MCF 10A (cell line): Measurements from ENCODE around the gene ABCC1. TPM values are rescaled to one million over a fixed set of nuclear protein-coding genes. Genes with fewer than 3 reads are reported as not detected.
A peak's percentile ranks its signal among the peaks of the same experiment; 100 is the strongest.
"Not testable (repeated sequence)": the region's sequence is repeated elsewhere in the genome, so short reads cannot be mapped to it uniquely, and the experiment has no call there.

Experiments
- BruUV-seq: library from RNA; stranded (reverse); fragments of 400-500 nt; replicated peaks from 2 replicates; lab custom pipeline; 2021; lab: Mats Ljungman, UMichigan
- CTCF ChIA-PET: fragments of 300-600 bp; sonication (Branson Sonifier 250); formaldehyde crosslinking; extraction: SDS; loops from one replicate; lab custom pipeline; 2021; ENCODE audit warnings: antibody characterized with exemption, inconsistent platforms; lab: Yijun Ruan, JAX
- POLR2A ChIA-PET: fragments of 300-600, 350-650 bp; sonication (Branson Sonifier 250); formaldehyde crosslinking; extraction: SDS; loops from one replicate; lab custom pipeline; 2020; ENCODE audit warnings: antibody characterized with exemption, inconsistent platforms; lab: Yijun Ruan, JAX
- DNase-seq: peaks from one replicate; pipeline ENCODE4 v3.0.0-alpha.2; 2018; ENCODE audit not compliant: unreplicated experiment
- H3K27ac Mint-ChIP-seq: one replicate; pipeline ENCODE4 v1.8.0; 2022; ENCODE audit warnings: mild to moderate bottlenecking, low read depth, mixed read lengths; ENCODE audit not compliant: unreplicated experiment
- H3K27me3 Mint-ChIP-seq: one replicate; pipeline ENCODE4 v1.8.0; 2022; ENCODE audit warnings: mixed read lengths; ENCODE audit not compliant: insufficient read depth, unreplicated experiment
- H3K36me3 Mint-ChIP-seq: one replicate; pipeline ENCODE4 v1.8.0; 2022; ENCODE audit warnings: mild to moderate bottlenecking, moderate library complexity, mixed read lengths; ENCODE audit not compliant: insufficient read depth, unreplicated experiment
- H3K4me1 Mint-ChIP-seq: one replicate; pipeline ENCODE4 v1.8.0; 2022; ENCODE audit warnings: mixed read lengths; ENCODE audit not compliant: insufficient read depth, unreplicated experiment
- H3K4me3 Mint-ChIP-seq: one replicate; pipeline ENCODE4 v1.8.0; 2022; ENCODE audit warnings: mild to moderate bottlenecking, moderate library complexity, mixed read lengths; ENCODE audit not compliant: unreplicated experiment
- H3K9me3 Mint-ChIP-seq: one replicate; pipeline ENCODE4 v1.8.0; 2022; ENCODE audit warnings: mixed read lengths; ENCODE audit not compliant: unreplicated experiment
- intact Hi-C: fragments of 100-400 bp; cut with micrococcal nuclease; formaldehyde crosslinking; loops from 2 replicates; pipeline ENCODE4 v1.14.1; 2022
- total RNA-seq: library from RNA; stranded (reverse); gene quantifications from 2 replicates; pipeline ENCODE4 v1.2.3, GENCODE V29; 2022
- TF ChIP-seq, protein P1 (sequence below): fragments of 200-600 bp; IDR thresholded peaks from one replicate; pipeline ENCODE4 v1.8.0; 2022; ENCODE audit warnings: antibody characterized with exemption, mild to moderate bottlenecking; ENCODE audit not compliant: unreplicated experiment

Gene ABCC1
- total RNA-seq, 1 experiment from 2014 or later: 72.5 TPM

DNA sequence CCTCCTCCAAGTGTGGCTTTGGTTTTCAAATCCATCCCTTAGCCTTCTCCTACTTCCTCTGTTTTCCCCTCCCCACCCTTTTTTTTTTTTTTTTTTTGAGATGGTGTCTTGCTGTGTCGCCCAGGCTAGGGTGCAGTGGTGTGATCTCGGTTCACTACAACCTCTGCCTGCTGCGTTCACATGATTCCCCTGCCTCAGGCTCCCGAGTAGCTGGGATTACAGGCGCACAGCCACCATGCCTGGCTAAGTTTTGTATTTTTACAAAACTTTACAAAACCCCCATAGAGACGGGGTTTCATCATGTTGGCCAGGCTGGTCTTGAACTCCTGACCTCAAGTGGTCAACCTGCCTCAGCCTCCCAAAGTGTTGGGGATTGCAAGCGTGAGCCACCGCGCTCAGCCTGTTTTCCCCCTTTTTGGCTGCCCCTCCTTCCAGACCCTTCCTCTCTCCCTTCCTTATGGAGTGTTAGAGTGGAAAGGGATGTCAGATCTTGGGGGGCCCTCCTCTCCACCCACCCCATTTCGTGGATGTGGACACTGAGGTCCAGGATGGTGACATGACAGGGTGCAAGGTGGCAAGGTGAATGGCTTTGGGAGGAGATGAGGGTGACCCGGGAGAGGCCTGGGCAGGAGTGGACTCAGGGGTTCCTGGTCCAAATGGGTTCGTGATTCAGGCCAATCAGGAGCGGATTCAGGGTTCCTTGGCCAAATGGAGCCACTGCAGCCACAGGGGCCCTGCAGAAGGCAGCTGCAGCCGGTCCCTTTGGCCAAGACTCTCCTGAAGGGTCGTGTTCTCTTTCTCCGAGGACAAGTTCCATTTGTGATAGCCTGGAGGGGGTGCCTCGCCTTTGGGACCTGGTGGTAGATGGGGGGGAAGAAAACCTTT, 4.8 kb downstream of the ABCC1 start:
- intact Hi-C loops: loop anchor here (5.0 kb wide), 1 partner anchor 73 kb away; no protein-coding TSS in a partner anchor
- H3K27me3 Mint-ChIP-seq: no peaks in the 10 kb centered on the region
- ChIA-PET POLR2A (interaction anchor here (1.4 to 1.5 kb wide), 2 partner anchors 13 to 68 kb away, joined by 3 to 5 read pairs; no protein-coding TSS in a partner anchor), CTCF (interaction anchor here (0.6 to 1.1 kb wide), 3 partner anchors 13 to 861 kb away, joined by 3 read pairs; no protein-coding TSS in a partner anchor)
- no peak for DNase-seq
- H3K4me3 Mint-ChIP-seq: no peak overlapping the region
- TF ChIP-seq, protein P1, sequence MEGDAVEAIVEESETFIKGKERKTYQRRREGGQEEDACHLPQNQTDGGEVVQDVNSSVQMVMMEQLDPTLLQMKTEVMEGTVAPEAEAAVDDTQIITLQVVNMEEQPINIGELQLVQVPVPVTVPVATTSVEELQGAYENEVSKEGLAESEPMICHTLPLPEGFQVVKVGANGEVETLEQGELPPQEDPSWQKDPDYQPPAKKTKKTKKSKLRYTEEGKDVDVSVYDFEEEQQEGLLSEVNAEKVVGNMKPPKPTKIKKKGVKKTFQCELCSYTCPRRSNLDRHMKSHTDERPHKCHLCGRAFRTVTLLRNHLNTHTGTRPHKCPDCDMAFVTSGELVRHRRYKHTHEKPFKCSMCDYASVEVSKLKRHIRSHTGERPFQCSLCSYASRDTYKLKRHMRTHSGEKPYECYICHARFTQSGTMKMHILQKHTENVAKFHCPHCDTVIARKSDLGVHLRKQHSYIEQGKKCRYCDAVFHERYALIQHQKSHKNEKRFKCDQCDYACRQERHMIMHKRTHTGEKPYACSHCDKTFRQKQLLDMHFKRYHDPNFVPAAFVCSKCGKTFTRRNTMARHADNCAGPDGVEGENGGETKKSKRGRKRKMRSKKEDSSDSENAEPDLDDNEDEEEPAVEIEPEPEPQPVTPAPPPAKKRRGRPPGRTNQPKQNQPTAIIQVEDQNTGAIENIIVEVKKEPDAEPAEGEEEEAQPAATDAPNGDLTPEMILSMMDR: no peak
- BruUV-seq: no TSS peak
- peak overlapping the region; percentile 51 for H3K27ac Mint-ChIP-seq
- no peaks in the 10 kb centered on the region for H3K9me3 Mint-ChIP-seq
- peaks cover 13% of the 10 kb centered on the region for H3K4me1 Mint-ChIP-seq
- peaks cover 5% of the 10 kb centered on the region for H3K36me3 Mint-ChIP-seq

DNA sequence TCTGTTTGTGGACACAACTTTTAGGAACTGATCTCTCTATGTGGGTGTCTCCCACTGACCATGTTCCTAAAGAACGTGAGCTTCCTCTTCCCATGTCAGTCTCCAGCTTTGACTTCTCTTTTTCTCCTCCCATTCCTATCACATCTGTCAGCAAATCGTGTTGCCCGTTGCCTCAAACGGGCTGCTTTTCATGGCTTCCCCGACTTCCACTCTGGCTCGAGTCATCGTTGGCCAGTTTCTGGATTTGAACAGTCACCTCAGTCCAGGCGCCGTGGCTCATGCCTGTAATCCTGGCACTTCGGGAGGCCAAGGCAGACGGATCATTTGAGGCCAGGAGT, 5.4 kb downstream of the ABCC1 start:
- ChIA-PET POLR2A (interaction anchor here (1.4 kb wide), 1 partner anchor 12 kb away, joined by 3 read pairs; no protein-coding TSS in a partner anchor), CTCF (no interaction called here)
- H3K27ac Mint-ChIP-seq: no peak overlapping the region
- intact Hi-C loops: loop anchor here (5.0 kb wide), 1 partner anchor 73 kb away; no protein-coding TSS in a partner anchor
- peaks cover 5% of the 10 kb centered on the region for H3K36me3 Mint-ChIP-seq
- no peak overlapping the region for H3K4me3 Mint-ChIP-seq
- TF ChIP-seq, protein P1: no peak
- no peaks in the 10 kb centered on the region for H3K9me3 Mint-ChIP-seq
- no peaks in the 10 kb centered on the region for H3K27me3 Mint-ChIP-seq
- H3K4me1 Mint-ChIP-seq: peaks cover 13% of the 10 kb centered on the region
- BruUV-seq: no TSS peak
- DNase-seq: no peak

DNA sequence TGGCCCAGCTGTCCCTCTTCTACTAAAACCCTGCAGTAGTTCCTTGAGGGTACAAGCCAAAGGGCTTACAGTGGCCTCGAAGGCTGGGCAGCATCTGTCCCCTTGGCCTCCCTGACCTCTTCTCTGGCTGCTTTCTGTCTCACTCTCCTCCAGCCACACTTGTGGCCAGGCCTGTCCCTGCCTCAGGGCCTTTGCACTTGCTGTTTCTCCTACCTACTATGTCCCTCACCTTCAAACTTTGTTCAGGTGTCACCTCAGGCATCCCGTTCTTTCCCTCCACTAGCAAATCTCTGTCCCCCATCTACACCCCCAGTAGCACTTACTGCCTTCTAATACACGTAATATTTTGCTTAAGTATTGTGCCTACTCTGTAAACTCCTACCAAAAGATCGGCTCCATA, 6.0 kb downstream of the ABCC1 start:
- CTCF ChIA-PET: no interaction called here
- no peak overlapping the region for H3K27ac Mint-ChIP-seq

DNA sequence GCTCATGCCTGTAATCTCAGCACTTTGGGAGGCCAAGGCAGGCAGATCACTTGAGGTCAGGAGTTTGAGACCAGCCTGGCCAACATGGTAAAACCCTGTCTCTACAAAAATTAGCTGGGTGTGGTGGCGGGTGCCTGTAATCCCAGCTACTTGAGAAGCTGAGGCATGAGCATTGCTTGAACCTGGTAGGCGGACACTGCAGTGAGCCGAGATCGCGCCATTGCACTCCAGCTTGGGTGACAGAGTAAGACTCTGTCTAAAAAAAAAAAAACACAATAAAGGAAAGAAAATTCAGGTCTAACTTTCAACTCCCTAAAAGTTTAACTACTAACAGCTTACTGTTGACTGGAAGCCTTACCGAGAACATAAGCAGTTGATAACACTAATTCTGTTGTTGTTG, 6.7 kb downstream of the ABCC1 start:
- H3K27me3 Mint-ChIP-seq, H3K4me1 Mint-ChIP-seq, H3K9me3 Mint-ChIP-seq, BruUV-seq, DNase-seq, H3K4me3 Mint-ChIP-seq, intact Hi-C loops, H3K27ac Mint-ChIP-seq: not testable (repeated sequence)
- POLR2A ChIA-PET: interaction anchor here (1.5 kb wide), 1 partner anchor 11 kb away, joined by 4 read pairs; no protein-coding TSS in a partner anchor
- peaks cover 11% of the 10 kb centered on the region for H3K36me3 Mint-ChIP-seq
- CTCF ChIA-PET: interaction anchor here (0.6 to 0.7 kb wide), 3 partner anchors 39 to 83 kb away, joined by 3 to 4 read pairs (median 3); no protein-coding TSS in a partner anchor

More for the DNA sequence above, 6.0 kb downstream of the ABCC1 start:
- intact Hi-C loops: no loop called here
- H3K36me3 Mint-ChIP-seq: peaks cover 5% of the 10 kb centered on the region
- DNase-seq: no peak
- peaks cover 13% of the 10 kb centered on the region for H3K4me1 Mint-ChIP-seq
- TF ChIP-seq, protein P1: no peak
- no TSS peak for BruUV-seq
- H3K4me3 Mint-ChIP-seq: no peak overlapping the region
- H3K27me3 Mint-ChIP-seq: no peaks in the 10 kb centered on the region
- no peaks in the 10 kb centered on the region for H3K9me3 Mint-ChIP-seq
- POLR2A ChIA-PET: no interaction called here
